Neural progenitor cell (in vitro differentiated cells): Measurements from ENCODE around the gene ARID4B. TPM values are rescaled to one million over a fixed set of nuclear protein-coding genes. Genes with fewer than 3 reads are reported as not detected.

Experiments used
- DNase-seq: peaks from one replicate; pipeline ENCODE4 v3.0.0-alpha.2; 2016; ENCODE audit warnings: low spot score
- H2AFZ ChIP-seq: fragments of 200-600 bp; sonication (generic); replicated peaks from 2 replicates; pipeline ENCODE4 v1.6.1; 2016; ENCODE audit warnings: antibody characterized with exemption
- H3F3A ChIP-seq: fragments of 200-600 bp; sonication (generic); 2 replicates; pipeline ENCODE4 v1.6.1; 2016; ENCODE audit warnings: antibody characterized with exemption, low read depth
- H3K27ac ChIP-seq: fragments of 200-600 bp; sonication (generic); 2 replicates; pipeline ENCODE4 v1.5.1; 2016; ENCODE audit warnings: mild to moderate bottlenecking
- H3K27me3 ChIP-seq: fragments of 200-600 bp; sonication (generic); 2 replicates; pipeline ENCODE4 v1.6.1; 2016; ENCODE audit warnings: mild to moderate bottlenecking, moderate library complexity
- H3K36me3 ChIP-seq: fragments of 200-600 bp; sonication (generic); 2 replicates; pipeline ENCODE4 v1.5.1; 2016
- H3K4me1 ChIP-seq: fragments of 200-600 bp; sonication (generic); 2 replicates; pipeline ENCODE4 v1.6.1; 2016; ENCODE audit warnings: mixed run types
- H3K4me2 ChIP-seq: fragments of 200-600 bp; sonication (generic); 2 replicates; pipeline ENCODE4 v1.6.1; 2016
- H3K4me3 ChIP-seq: fragments of 200-600 bp; sonication (generic); 2 replicates; pipeline ENCODE4 v1.5.1; 2016
- H3K79me2 ChIP-seq: fragments of 200-600 bp; sonication (generic); 2 replicates; pipeline ENCODE4 v1.6.1; 2016; ENCODE audit warnings: low read depth
- H3K9ac ChIP-seq: fragments of 200-600 bp; sonication (generic); 2 replicates; pipeline ENCODE4 v1.6.1; 2016
- H3K9me3 ChIP-seq: fragments of 200-600 bp; sonication (generic); 2 replicates; pipeline ENCODE4 v1.5.1; 2016; ENCODE audit warnings: low read depth
- H4K20me1 ChIP-seq: fragments of 200-600 bp; sonication (generic); 2 replicates; pipeline ENCODE4 v1.6.1; 2016; ENCODE audit warnings: low read depth
- H3K27ac Mint-ChIP-seq: 3 replicates; pipeline ENCODE4 v1.8.0; 2021; ENCODE audit warnings: mixed read lengths
- H3K27me3 Mint-ChIP-seq: 2 replicates; pipeline ENCODE4 v1.8.0; 2022; ENCODE audit warnings: low read depth, mild to moderate bottlenecking, inconsistent platforms, moderate library complexity, mixed read lengths; ENCODE audit not compliant: insufficient read depth
- H3K36me3 Mint-ChIP-seq: 3 replicates; pipeline ENCODE4 v1.8.0; 2021; ENCODE audit warnings: mixed read lengths
- H3K4me1 Mint-ChIP-seq: 3 replicates; pipeline ENCODE4 v1.8.0; 2021; ENCODE audit warnings: mixed read lengths
- H3K4me3 Mint-ChIP-seq: 3 replicates; pipeline ENCODE4 v1.8.0; 2021; ENCODE audit warnings: mild to moderate bottlenecking, moderate library complexity, mixed read lengths
- H3K9me3 Mint-ChIP-seq: 3 replicates; pipeline ENCODE4 v1.8.0; 2020; ENCODE audit warnings: mixed read lengths
- EZH2 ChIP-seq: fragments of 200-600 bp; sonication (generic); IDR thresholded peaks from 2 replicates; pipeline ENCODE4 v1.6.1; 2017; ENCODE audit warnings: antibody characterized with exemption, mild to moderate bottlenecking, moderate library complexity
- EZH2phosphoT487 ChIP-seq: fragments of 200-600 bp; sonication (generic); IDR thresholded peaks from 2 replicates; pipeline ENCODE4 v1.6.1; 2017; ENCODE audit warnings: antibody characterized with exemption
- total RNA-seq: library from RNA; depleted of rRNA; stranded (reverse); fragments of >200 nt; gene quantifications from 2 replicates; pipeline ENCODE4 v1.2.3, GENCODE V29; 2015; ENCODE audit warnings: low replicate concordance
- TF ChIP-seq, protein P1 (sequence below): fragments of 200-600 bp; sonication (generic); IDR thresholded peaks from 2 replicates; pipeline ENCODE4 v1.5.1; 2017; ENCODE audit warnings: antibody characterized with exemption, mild to moderate bottlenecking

ARID4B gene
- total RNA-seq, 1 donor from 2014 or later = 65.8 TPM

DNA sequence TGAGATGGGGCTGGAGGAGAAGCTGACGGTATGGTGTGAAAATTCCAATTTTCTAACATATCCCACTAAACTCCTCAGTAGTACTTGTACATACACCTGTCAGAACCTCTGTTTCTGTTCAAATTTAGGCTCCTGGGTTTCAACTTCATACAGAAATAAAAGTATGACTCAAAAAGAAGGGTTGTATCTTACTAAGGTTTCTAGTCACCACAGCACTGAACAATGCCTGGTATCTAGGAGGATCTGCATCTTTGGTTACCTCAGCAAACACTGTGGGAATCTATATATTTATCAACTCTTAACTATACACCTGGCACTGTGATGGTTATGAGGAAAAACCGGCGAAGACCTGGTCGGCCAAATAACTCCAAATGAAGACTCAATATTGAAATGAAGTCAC is 180.7 kb downstream of the ARID4B start:
- no peak overlapping the region for H3K4me2 ChIP-seq
- H3K36me3 ChIP-seq = peaks cover 11% of the 10 kb centered on the region
- no peak overlapping the region for H3K4me3 Mint-ChIP-seq
- H3K27me3 ChIP-seq = no peaks in the 10 kb centered on the region
- no peaks in the 10 kb centered on the region for H3K4me1 ChIP-seq
- no peaks in the 10 kb centered on the region for H3K27me3 Mint-ChIP-seq
- no peak overlapping the region for H3K27ac ChIP-seq
- H3K79me2 ChIP-seq = peaks cover 10% of the 10 kb centered on the region
- no peaks in the 10 kb centered on the region for H4K20me1 ChIP-seq
- TF ChIP-seq EZH2 = no peak
- no peak for TF ChIP-seq EZH2phosphoT487
- TF ChIP-seq, protein P1, sequence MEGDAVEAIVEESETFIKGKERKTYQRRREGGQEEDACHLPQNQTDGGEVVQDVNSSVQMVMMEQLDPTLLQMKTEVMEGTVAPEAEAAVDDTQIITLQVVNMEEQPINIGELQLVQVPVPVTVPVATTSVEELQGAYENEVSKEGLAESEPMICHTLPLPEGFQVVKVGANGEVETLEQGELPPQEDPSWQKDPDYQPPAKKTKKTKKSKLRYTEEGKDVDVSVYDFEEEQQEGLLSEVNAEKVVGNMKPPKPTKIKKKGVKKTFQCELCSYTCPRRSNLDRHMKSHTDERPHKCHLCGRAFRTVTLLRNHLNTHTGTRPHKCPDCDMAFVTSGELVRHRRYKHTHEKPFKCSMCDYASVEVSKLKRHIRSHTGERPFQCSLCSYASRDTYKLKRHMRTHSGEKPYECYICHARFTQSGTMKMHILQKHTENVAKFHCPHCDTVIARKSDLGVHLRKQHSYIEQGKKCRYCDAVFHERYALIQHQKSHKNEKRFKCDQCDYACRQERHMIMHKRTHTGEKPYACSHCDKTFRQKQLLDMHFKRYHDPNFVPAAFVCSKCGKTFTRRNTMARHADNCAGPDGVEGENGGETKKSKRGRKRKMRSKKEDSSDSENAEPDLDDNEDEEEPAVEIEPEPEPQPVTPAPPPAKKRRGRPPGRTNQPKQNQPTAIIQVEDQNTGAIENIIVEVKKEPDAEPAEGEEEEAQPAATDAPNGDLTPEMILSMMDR = no peak
- H3K4me1 Mint-ChIP-seq = no peaks in the 10 kb centered on the region
- H3K4me3 ChIP-seq = no peak overlapping the region
- H3K9ac ChIP-seq = no peak overlapping the region
- no peak overlapping the region for H2AFZ ChIP-seq
- no peaks in the 10 kb centered on the region for H3F3A ChIP-seq
- no peak overlapping the region for H3K27ac Mint-ChIP-seq
- H3K9me3 Mint-ChIP-seq = no peaks in the 10 kb centered on the region
- no peak for DNase-seq
- H3K36me3 Mint-ChIP-seq = peaks cover 29% of the 10 kb centered on the region
- no peaks in the 10 kb centered on the region for H3K9me3 ChIP-seq

DNA sequence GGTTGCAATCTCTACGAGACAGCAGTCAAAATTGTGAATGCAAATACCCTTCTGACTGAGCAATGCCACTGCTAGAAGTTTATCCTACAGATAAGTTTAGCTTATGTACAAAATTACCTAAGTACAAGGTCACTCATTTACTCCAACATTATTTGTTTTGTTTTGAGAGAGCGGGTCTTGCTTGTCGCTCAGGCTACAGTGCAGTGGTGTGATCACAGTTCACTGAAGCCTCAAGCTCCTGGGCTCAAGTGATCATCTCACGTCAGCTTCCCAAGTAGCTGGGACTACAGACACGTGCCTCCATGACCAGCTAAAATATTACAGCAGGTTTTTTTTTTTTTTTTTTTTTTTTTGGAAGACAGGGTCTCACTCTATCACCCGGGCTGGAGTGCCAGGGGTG is 182.3 kb downstream of the ARID4B start:
- H3K36me3 Mint-ChIP-seq = peaks cover 31% of the 10 kb centered on the region
- H4K20me1 ChIP-seq = no peaks in the 10 kb centered on the region
- H3F3A ChIP-seq = no peaks in the 10 kb centered on the region
- peaks cover 10% of the 10 kb centered on the region for H3K36me3 ChIP-seq
- no peaks in the 10 kb centered on the region for H3K4me1 Mint-ChIP-seq
- no peak overlapping the region for H3K4me3 Mint-ChIP-seq
- peaks cover 10% of the 10 kb centered on the region for H3K79me2 ChIP-seq
- no peak overlapping the region for H3K27ac Mint-ChIP-seq
- no peaks in the 10 kb centered on the region for H3K27me3 Mint-ChIP-seq
- H2AFZ ChIP-seq = no peak overlapping the region
- H3K9ac ChIP-seq = no peak overlapping the region
- no peak overlapping the region for H3K27ac ChIP-seq
- no peaks in the 10 kb centered on the region for H3K9me3 Mint-ChIP-seq
- DNase-seq = no peak
- no peak overlapping the region for H3K4me3 ChIP-seq
- H3K4me1 ChIP-seq = no peaks in the 10 kb centered on the region
- no peak overlapping the region for H3K4me2 ChIP-seq
- H3K9me3 ChIP-seq = no peaks in the 10 kb centered on the region
- H3K27me3 ChIP-seq = no peaks in the 10 kb centered on the region
- TF ChIP-seq, protein P1 = no peak
- TF ChIP-seq EZH2 (no peak), EZH2phosphoT487 (no peak)

DNA sequence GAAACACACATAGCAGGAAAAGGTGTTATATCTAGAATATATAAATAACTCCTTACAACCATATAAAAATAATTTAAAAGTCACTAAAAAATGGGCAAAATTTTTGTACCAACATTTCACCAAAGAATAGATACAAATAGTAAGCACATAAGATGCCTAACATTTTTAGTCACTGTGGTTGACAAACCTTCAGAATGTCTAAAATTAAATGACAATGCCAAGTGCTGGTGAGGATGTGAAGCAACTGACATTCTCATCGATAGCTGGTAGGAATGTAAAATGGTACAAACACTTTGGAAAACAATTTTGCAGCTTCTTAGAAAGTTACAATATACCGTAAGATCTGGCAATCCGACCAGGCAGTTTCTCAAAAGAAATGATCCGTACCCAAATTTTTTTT is 185.0 kb downstream of the ARID4B start:
- no peaks in the 10 kb centered on the region for H3K9me3 Mint-ChIP-seq
- Histone ChIP-seq H3K4me3 (no peak overlapping the region), H3K9ac (no peak overlapping the region), H3K4me1 (no peaks in the 10 kb centered on the region), H3K36me3 (peaks cover 6% of the 10 kb centered on the region), H4K20me1 (no peaks in the 10 kb centered on the region), H2AFZ (no peak overlapping the region), H3K4me2 (no peak overlapping the region), H3K27me3 (no peaks in the 10 kb centered on the region), H3F3A (no peaks in the 10 kb centered on the region), H3K79me2 (peaks cover 10% of the 10 kb centered on the region), H3K27ac (no peak overlapping the region), H3K9me3 (no peaks in the 10 kb centered on the region)
- H3K27me3 Mint-ChIP-seq = peaks cover 2% of the 10 kb centered on the region
- no peak overlapping the region for H3K4me3 Mint-ChIP-seq
- no peaks in the 10 kb centered on the region for H3K4me1 Mint-ChIP-seq
- H3K36me3 Mint-ChIP-seq = peaks cover 32% of the 10 kb centered on the region
- H3K27ac Mint-ChIP-seq = no peak overlapping the region
- no peak for DNase-seq
- TF ChIP-seq EZH2phosphoT487 = no peak
- TF ChIP-seq, protein P1 = no peak
- no peak for TF ChIP-seq EZH2
